Measurements from ENCODE around the gene ACKR2. TPM values are rescaled to one million over a fixed set of nuclear protein-coding genes. Genes with fewer than 3 reads are reported as not detected.

ACKR2 gene
- total and polyA plus RNA-seq, 2 of the 13 experiments (the other 11 are each of a cell fraction or from before 2014, with no cell fraction given): 1.1 to 1.9 TPM

GRCh38 chr3:42830437-42831320 is 21.4 kb downstream of the ACKR2 start (continued):
- TF ChIP-seq HMGXB4 (CRISPR knock-in tag; IDR thresholded peaks at IDR 0.05; ENCODE audit: borderline replicate concordance in 1 of 2, low read depth in 1 of 2) (0 out of 4 replicates have a peak, but pooled peaks of 1 of the 2 experiments have one; percentile 22), ZNF441 (CRISPR knock-in tag; IDR thresholded peaks at IDR 0.05; ENCODE audit: borderline replicate concordance) (no peak), ZFP82 (CRISPR knock-in tag; IDR thresholded peaks at IDR 0.05; ENCODE audit: borderline replicate concordance) (0 out of 2 replicates have a peak, but pooled peaks have one; percentile 16), AKNA (CRISPR knock-in tag; IDR thresholded peaks at IDR 0.05; ENCODE audit: borderline replicate concordance) (no peak), CTCF (CRISPR knock-in tag; IDR thresholded peaks at IDR 0.05) (peak; percentile 84), ARID3A (IDR thresholded peaks at IDR 0.05; ENCODE audit: low read depth, low read length) (peak; percentile 11; the same call in 1 of the 2 replicates), AGO1 (IDR thresholded peaks at IDR 0.05; ENCODE audit: low read depth, low read length, poor library complexity, severe bottlenecking) (no peak), CBFB (CRISPR knock-in tag; IDR thresholded peaks at IDR 0.05) (no peak), TCF12 (IDR thresholded peaks at IDR 0.05) (no peak), TCF12 (CRISPR knock-in tag; IDR thresholded peaks at IDR 0.05) (0 out of 2 replicates have a peak, but pooled peaks have one; percentile 6), ZNF501 (CRISPR knock-in tag; IDR thresholded peaks at IDR 0.05) (0 out of 2 replicates have a peak, but pooled peaks have one; percentile 14), ZNF710 (CRISPR knock-in tag; IDR thresholded peaks at IDR 0.05; ENCODE audit: borderline replicate concordance) (0 out of 2 replicates have a peak, but pooled peaks have one; percentile 41), SP4 (CRISPR knock-in tag; IDR thresholded peaks at IDR 0.05) (no peak), ZNF883 (CRISPR knock-in tag; IDR thresholded peaks at IDR 0.05; ENCODE audit: not compliant biosample characterization) (no peak)
